Cardiac ventricle fibroblast (primary cell): ENCODE data around the gene MYO1H. TPM values are rescaled to one million over a fixed set of nuclear protein-coding genes. Genes with fewer than 3 reads are reported as not detected.

Experiments used
- total RNA-seq: library from RNA; depleted of rRNA; stranded (reverse); fragments of >200 nt; gene quantifications from 2 replicates; pipeline ENCODE4 v1.2.3, GENCODE V29; 2015

The MYO1H gene, protein sequence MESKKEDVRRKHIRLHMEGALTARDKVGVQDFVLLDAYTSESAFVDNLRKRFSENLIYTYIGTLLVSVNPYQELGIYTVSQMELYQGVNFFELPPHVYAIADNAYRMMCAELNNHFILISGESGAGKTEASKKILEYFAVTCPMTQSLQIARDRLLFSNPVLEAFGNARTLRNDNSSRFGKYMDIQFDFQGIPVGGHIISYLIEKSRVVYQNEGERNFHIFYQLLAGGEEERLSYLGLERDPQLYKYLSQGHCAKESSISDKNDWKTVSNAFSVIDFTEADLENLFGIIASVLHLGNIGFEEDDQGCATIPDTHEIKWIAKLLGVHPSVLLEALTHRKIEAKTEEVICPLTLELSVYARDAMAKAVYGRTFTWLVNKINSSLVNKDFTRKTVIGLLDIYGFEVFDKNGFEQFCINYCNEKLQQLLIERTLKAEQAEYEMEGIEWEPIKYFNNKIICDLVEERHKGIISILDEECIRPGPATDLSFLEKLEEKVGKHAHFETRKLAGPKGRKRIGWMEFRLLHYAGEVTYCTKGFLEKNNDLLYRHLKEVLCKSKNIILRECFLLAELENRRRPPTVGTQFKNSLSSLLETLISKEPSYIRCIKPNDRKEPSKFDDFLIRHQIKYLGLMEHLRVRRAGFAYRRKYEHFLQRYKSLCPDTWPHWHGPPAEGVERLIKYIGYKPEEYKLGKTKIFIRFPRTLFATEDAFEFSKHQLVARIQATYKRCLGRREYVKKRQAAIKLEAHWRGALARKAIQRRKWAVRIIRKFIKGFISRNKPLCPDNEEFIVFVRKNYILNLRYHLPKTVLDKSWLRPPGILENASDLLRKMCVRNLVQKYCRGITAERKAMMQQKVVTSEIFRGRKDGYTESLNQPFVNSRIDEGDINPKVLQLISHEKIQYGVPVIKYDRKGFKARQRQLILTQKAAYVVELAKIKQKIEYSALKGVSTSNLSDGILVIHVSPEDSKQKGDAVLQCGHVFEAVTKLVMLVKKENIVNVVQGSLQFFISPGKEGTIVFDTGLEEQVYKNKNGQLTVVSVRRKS
- total RNA-seq: not detected in 2 replicates

DNA sequence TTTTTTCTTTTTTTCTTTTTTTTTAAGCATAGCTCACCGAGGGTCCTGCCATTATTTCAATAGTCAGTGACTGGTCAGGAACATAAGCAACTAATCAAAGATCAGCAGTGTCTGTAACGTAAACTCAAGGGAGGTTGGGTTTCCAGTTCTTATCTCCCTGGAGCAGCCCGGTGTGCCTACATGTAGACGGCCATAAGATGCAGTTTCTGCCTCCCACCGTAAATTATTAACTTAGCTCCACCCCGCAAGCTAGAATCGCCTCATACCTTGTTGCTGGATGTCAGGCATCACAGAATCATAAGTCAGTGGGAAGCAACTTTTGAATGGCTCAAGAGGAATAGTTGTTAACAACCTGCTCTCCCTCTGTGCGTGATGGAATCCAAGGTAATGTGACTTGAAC is at the start of gene MYO1H:
Gene MYO1H (plus strand): TSS at position 312 of the 400 bp plus-strand sequence. CDS start 61 bp downstream, at position 373.

DNA sequence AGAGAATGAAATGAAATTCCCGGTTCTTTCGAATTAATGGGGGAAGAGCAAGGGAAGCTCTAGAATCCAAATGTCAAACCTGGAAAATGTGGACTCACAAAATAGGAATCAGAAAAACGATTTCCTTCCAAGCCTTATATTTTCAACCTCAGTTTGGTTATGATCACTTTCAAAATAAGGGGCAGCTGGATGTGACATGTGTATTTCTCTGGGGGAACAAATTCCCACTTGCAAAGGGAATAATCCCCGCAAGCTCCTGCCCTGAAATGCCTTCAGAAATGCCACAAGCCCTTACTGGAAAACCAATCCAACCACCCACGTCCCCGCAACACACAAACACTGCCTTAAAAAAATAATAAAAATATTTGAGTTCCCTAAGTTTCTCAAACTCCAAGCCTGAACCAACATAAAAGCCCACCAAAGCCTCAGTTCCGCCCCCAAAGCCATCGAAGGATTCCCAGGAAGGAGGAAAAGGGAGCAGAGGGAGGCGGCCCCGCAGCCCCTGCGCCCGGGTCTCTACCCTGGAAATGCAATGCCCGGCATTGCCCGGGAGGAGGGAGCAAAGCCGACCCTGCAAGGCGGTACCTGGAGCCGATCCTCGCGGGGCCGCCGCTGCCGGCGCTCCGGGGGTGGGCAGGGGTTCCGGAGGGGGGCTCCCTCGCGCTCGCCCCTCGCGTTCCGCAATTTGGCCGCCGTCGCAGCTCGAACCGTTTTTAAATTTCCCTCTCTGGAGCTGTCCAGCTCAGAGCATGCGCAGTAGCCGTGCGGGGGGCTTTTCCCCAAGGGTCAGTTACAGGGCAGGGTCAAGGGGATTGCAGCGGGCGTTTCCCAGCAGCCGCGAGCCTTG is 38.9 kb upstream of the MYO1H start, which contains the start of gene FOXN4:
Gene FOXN4 (minus strand): TSS at position 751 of the 847 bp plus-strand sequence. CDS start 963 bp downstream, outside the sequence.

DNA sequence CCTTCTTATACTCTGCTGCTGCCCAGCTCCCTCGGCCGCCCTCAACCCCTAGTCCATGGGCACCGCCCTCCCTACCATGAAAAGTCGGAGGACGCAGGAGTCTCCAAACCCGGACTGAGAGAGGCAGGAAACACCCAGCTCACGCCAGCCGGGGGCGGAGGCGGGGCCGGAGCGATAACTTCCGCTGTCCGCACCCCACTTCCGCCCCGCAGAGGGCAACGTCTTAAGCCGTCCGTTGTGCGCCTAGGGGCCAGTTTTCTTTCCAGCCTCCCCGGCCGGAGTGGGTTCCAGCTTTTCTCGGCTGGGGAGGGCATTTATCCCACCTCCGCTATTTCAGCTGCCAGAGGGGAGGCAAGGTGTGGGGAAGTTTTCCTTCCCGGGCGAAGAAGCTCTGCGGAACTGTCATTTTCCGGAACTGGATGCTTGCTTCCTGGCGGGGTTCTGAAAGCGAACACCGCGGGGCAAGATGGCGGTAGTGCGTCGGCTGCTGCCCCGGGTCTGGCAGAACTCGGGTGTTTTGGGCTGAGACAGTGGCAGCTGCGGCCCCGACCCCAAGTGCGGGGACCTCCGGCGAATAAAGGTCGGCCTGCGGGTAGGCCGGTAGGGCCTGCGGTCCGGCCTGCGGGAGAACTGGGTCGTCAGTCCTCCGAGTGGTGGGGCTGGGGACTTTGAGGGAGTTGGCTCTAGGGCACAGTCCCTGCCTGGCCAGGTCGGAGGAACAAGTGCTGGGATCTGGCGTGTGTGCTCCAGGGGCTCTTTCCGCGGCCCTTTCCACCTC is 129.7 kb downstream of the MYO1H start, which contains the start of the genes KCTD10 and UBE3B:
Gene KCTD10 (minus strand): TSS at position 116 of the 778 bp plus-strand sequence. CDS start 38 bp downstream, at position 78.
Gene UBE3B (plus strand): TSS at position 450 of the 778 bp plus-strand sequence. CDS start 5,918 bp downstream, outside the sequence.

Other genes with a start within 250 kb of the MYO1H start
- 15.3 and 16.2 TPM in 2 replicates for gene ACACB, start 231.3 kb upstream of the MYO1H start, total RNA-seq
- not detected in 2 replicates for gene FOXN4, start 38.6 kb upstream of the MYO1H start, total RNA-seq
- gene KCTD10, start 129.4 kb downstream of the MYO1H start, total RNA-seq: 47.8 and 48.2 TPM in 2 replicates
- 25.8 and 45.4 TPM in 2 replicates for gene UBE3B, start 129.7 kb downstream of the MYO1H start, total RNA-seq
- 28.0 and 42.4 TPM in 2 replicates for gene MMAB, start 225.6 kb downstream of the MYO1H start, total RNA-seq
- 18.0 and 29.6 TPM in 2 replicates for gene MVK, start 225.9 kb downstream of the MYO1H start, total RNA-seq